Breast epithelium (tissue), 3 donors: ENCODE data around the gene MAGEB2.

ENCODE experiments used
- POLR2A ChIP-seq: fragments of 450-650 bp; IDR thresholded peaks from one replicate; pipeline ENCODE4 v1.6.1; 2016; ENCODE audit warnings: antibody characterized with exemption, mild to moderate bottlenecking, moderate library complexity
- POLR2AphosphoS5 ChIP-seq, 3 donors: sonication (generic); formaldehyde crosslinking; IDR thresholded peaks; one replicate each; pipeline ENCODE4 v1.6.1; 2017; ENCODE audit warnings: antibody characterized with exemption in 3 of 3
- TF ChIP-seq, protein P1 (sequence below), 3 donors: fragments of 450-650 bp; IDR thresholded peaks; one replicate each; pipeline ENCODE4 v1.5.1; 2016 to 2017; ENCODE audit warnings: antibody characterized with exemption in 3 of 3, mild to moderate bottlenecking in 3 of 3, moderate library complexity in 3 of 3

DNA sequence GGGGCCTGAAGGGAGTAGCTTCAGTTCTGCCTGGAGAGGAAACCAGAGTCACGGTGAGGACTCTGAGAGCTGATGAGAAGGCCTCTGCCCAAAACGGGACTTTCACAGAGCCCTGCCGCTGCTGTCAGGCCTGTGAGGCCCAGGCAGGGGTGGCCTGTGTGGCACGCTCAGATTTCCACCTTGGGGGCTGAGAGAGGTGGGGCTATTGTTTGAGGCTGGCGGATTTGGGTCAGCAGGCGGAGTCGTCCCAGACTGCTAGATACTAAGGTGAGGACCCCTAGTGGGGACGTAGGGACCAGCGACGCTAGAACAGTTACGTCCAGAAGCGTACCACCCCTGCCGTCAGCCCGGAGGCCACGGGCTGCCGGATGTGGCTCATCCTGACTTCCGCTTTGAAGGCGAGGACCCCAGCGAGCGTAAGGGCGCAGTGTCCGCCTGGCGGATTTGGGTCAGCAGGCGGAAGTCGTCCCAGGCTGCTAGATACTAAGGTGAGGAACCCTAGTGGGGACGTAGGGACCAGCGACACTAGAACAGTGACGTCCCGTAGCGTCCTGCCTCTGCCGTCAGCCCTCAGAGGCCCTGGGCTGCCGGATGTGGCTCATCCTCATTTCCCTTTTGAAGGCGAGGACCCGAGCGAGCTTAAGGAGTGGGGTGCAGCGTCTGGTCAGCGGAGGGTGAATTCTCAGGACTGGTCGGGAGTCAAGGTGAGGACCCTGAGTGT, 31.6 kb downstream of the MAGEB2 start, which contains the start of gene MAGEB1:
- TF ChIP-seq, protein P1, sequence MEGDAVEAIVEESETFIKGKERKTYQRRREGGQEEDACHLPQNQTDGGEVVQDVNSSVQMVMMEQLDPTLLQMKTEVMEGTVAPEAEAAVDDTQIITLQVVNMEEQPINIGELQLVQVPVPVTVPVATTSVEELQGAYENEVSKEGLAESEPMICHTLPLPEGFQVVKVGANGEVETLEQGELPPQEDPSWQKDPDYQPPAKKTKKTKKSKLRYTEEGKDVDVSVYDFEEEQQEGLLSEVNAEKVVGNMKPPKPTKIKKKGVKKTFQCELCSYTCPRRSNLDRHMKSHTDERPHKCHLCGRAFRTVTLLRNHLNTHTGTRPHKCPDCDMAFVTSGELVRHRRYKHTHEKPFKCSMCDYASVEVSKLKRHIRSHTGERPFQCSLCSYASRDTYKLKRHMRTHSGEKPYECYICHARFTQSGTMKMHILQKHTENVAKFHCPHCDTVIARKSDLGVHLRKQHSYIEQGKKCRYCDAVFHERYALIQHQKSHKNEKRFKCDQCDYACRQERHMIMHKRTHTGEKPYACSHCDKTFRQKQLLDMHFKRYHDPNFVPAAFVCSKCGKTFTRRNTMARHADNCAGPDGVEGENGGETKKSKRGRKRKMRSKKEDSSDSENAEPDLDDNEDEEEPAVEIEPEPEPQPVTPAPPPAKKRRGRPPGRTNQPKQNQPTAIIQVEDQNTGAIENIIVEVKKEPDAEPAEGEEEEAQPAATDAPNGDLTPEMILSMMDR (IDR thresholded peaks at IDR 0.05) = no peak
- TF ChIP-seq POLR2A = no peak
- TF ChIP-seq POLR2AphosphoS5 (IDR thresholded peaks at IDR 0.05) = no peak
